Heart right ventricle (tissue), 16 donors: Measurements from ENCODE around the gene FBXO24. TPM values are rescaled to one million over a fixed set of nuclear protein-coding genes. Genes with fewer than 3 reads are reported as not detected.

Experiments used
- ATAC-seq, 8 donors: fragments of 200-7000 bp; cut with Tn5 transposase; one replicate each; pipeline ENCODE4 v1.9.1; 2020; ENCODE audit warnings: mild to moderate bottlenecking in 8 of 8, moderate library complexity in 8 of 8, moderate number of reproducible peaks in 1 of 8
- DNase-seq, 2 donors: peaks; one replicate each; pipeline ENCODE4 v3.0.0-alpha.2; 2020
- H3K27ac ChIP-seq, 10 donors: fragments of 200-600 bp; sonication (generic) in 2 of 10; one replicate each; pipeline versions ENCODE4 v1.5.0 to v1.8.0; 2020 to 2022; ENCODE audit warnings: mild to moderate bottlenecking in 3 of 10
- H3K27me3 ChIP-seq, 7 donors: fragments of 200-600 bp; one replicate each; pipeline ENCODE4 v1.8.0; 2021 to 2022; ENCODE audit warnings: mild to moderate bottlenecking in 2 of 7
- H3K36me3 ChIP-seq, 9 donors: fragments of 200-600 bp; sonication (generic) in 1 of 9; one replicate each; pipeline versions ENCODE4 v1.5.0 to v1.8.0; 2020 to 2022; ENCODE audit warnings: mild to moderate bottlenecking in 2 of 9
- H3K4me1 ChIP-seq, 9 donors: fragments of 200-600 bp; sonication (generic) in 1 of 9; one replicate each; pipeline versions ENCODE4 v1.5.0 to v1.8.0; 2020 to 2022; ENCODE audit warnings: mild to moderate bottlenecking in 4 of 9
- H3K4me3 ChIP-seq, 10 donors: fragments of 200-600 bp; sonication (generic) in 2 of 10; one replicate each; pipeline versions ENCODE4 v1.5.0 to v1.8.0; 2020 to 2022; ENCODE audit warnings: mild to moderate bottlenecking in 7 of 10, moderate library complexity in 2 of 10
- H3K9me3 ChIP-seq, 11 donors: fragments of 200-600 bp in 10 of 11; sonication (generic) in 2 of 11; one replicate each; pipeline versions ENCODE4 v1.5.0 to v1.8.0; 2013 to 2022; ENCODE audit warnings: mild to moderate bottlenecking in 2 of 11, control low read depth in 1 of 11, moderate library complexity in 1 of 11
- WGBS, 2 donors: extraction: QIAGEN DNeasy Blood & Tissue Kit; methylation state at CpG; one replicate each; pipeline ENCODE4 v1.1.7; 2013; ENCODE audit warnings: inconsistent platforms in 1 of 2; 5-methylcytosine and 5-hydroxymethylcytosine counted together
- intact Hi-C, 10 donors: fragments of 100-400 bp; cut with DNase I; formaldehyde crosslinking; loops; one replicate each; pipeline versions ENCODE4 v1.11.1 to v1.14.2; 2022
- polyA plus RNA-seq, 2 donors: library from polyadenylated mRNA; stranded (reverse); fragments of 200-250 nt; gene quantifications; one replicate each; pipeline ENCODE4 v1.2.3, GENCODE V29; 2013
- total RNA-seq, 10 donors: library from RNA; stranded (reverse); fragmentation: NEBNext Ultra II Directional in 3 of 10; extraction: Animal tissue kit (Norgen Biotek cat#: 25700) in 3 of 10; gene quantifications; one replicate each; pipeline versions ENCODE4 v1.2.1 to v1.2.4, GENCODE V29; 2021 to 2023
- TF ChIP-seq, protein P1 (sequence below), 9 donors: fragments of 200-600 bp; sonication (generic) in 2 of 9; IDR thresholded peaks; one replicate each; pipeline versions ENCODE4 v1.5.0 to v1.8.0; 2021 to 2022; ENCODE audit warnings: antibody characterized with exemption in 9 of 9, mild to moderate bottlenecking in 5 of 9, moderate library complexity in 1 of 9
- donor health status: Arrhythmogenic right ventricular cardiomyopathy.
- donor health status: ischemic (EF 13 %, LVEDD 7.1; RV severe dilation, severe dysfunction).
- donor health status: healthy with polysubstance abuse.
- donor health status: DM: no; HTN: yes; CAD: no.
- donor health status: DM: no; HTN: no; CAD: no.
- donor health status: ischemic (EF 25% LVEDD 6.9; RV normal size, moderate dysfunction).
- donor health status: ischemic (EF 25% LVEDD 5.7; RV mildly dilated, moderate dysfunction).
- donor health status: healthy.
- donor health status: DM: yes; HTN: yes; CAD: no.
- donor health status: Ischemic cardiomyopathy.
- donor health status: ischemic (EF 35%, LVEDD 5.7; RV mildly dilated, moderate dysfunction).
- donor health status: nonischemic (EF 11% LVEDD 7.7; RV severe dilation, severe dysfunction).
- donor health status: DM: yes; HTN: yes; CAD: no.
- donor health status: PGD.
- donor health status: ischemic (EF 29% LVEDD 5.4; RV normal size, mild dysfunction).
- donor health status: nonischemic (EF 23%, LVEDD 6.1; RV moderate dilation, normal function).

Gene FBXO24
- total and polyA plus RNA-seq, 12 donors: 0.15 to 0.73 (median 0.40) TPM; not detected in 2

DNA sequence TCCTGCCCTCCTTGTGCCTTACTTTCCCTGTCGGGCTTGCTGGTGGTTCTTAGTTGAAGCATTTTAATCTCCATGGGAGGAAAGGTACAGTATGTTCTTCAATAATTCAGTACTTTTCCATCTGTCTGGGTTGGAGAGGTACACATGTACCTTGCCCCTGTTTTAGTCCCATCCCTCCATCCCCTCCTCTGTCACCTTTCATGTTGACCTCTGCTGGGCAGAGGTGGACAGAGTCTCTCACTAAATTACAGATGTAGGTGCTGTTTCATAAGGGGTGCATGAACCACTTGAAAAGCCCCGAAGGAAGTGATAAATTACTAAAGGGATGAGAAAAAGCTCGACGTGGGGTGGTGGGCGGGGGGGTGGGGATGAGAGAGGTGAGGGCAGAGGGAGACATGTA lies 41.7 kb upstream of the FBXO24 start:
- Histone ChIP-seq H3K4me3 (no peak overlapping the region), H3K27ac (peak overlapping the region; percentile 63 to 94 (median 88)), H3K4me1 (peaks cover 29 to 74% (median 64%) of the 10 kb centered on the region in 9 donors), H3K36me3 (peaks cover 0 to 7% (median 0%) of the 10 kb centered on the region in 9 donors), H3K9me3 (no peaks in the 10 kb centered on the region), H3K27me3 (no peaks in the 10 kb centered on the region)
- intact Hi-C loops: no loop called here
- WGBS, 2 donors: 36 to 38% methylated on average over 5 of the region's 5 CpGs
- no peak for DNase-seq
- no peak for ATAC-seq
- TF ChIP-seq, protein P1, sequence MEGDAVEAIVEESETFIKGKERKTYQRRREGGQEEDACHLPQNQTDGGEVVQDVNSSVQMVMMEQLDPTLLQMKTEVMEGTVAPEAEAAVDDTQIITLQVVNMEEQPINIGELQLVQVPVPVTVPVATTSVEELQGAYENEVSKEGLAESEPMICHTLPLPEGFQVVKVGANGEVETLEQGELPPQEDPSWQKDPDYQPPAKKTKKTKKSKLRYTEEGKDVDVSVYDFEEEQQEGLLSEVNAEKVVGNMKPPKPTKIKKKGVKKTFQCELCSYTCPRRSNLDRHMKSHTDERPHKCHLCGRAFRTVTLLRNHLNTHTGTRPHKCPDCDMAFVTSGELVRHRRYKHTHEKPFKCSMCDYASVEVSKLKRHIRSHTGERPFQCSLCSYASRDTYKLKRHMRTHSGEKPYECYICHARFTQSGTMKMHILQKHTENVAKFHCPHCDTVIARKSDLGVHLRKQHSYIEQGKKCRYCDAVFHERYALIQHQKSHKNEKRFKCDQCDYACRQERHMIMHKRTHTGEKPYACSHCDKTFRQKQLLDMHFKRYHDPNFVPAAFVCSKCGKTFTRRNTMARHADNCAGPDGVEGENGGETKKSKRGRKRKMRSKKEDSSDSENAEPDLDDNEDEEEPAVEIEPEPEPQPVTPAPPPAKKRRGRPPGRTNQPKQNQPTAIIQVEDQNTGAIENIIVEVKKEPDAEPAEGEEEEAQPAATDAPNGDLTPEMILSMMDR (IDR thresholded peaks at IDR 0.05): no peak

- no peaks in the 10 kb centered on the region for H3K27me3 ChIP-seq
- 6 to 22% methylated on average over 1 of the region's 1 CpG for WGBS, 2 donors
- peaks cover 25 to 76% (median 59%) of the 10 kb centered on the region in 9 donors for H3K4me1 ChIP-seq
- peaks cover 0 to 13% (median 0%) of the 10 kb centered on the region in 9 donors for H3K36me3 ChIP-seq
- H3K4me3 ChIP-seq: peak overlapping the region in 1 of 10 donors; percentile 0
- TF ChIP-seq, protein P1 (IDR thresholded peaks at IDR 0.05): no peak
- no peaks in the 10 kb centered on the region for H3K9me3 ChIP-seq
- DNase-seq (no peak), ATAC-seq (peak in 2 of 8 donors; percentile 1 to 16)
- peak overlapping the region; percentile 63 to 94 (median 88) for H3K27ac ChIP-seq
- intact Hi-C loops: loop anchor here in 2 of 10 donors (5.0 kb wide), 2 partner anchors 63 to 68 kb away; partner anchors contain the start of genes NYAP1 (in 1 of the 2) and TSC22D4 (in 1 of the 2)
These were observed 41.2 kb upstream of the FBXO24 start for GRCh38 chr7:100544967-100545359.

- Histone ChIP-seq H3K4me3 (peak overlapping the region in 1 of 10 donors; percentile 0), H3K27me3 (no peaks in the 10 kb centered on the region), H3K4me1 (peaks cover 23 to 75% (median 53%) of the 10 kb centered on the region in 9 donors), H3K27ac (peak overlapping the region; percentile 63 to 94 (median 88)), H3K36me3 (peaks cover 0 to 18% (median 0%) of the 10 kb centered on the region in 9 donors), H3K9me3 (no peaks in the 10 kb centered on the region)
- 27 to 34% methylated on average over 3 of the region's 3 CpGs for WGBS, 2 donors
- ATAC-seq: peak; percentile 50 to 89 (median 78)
- intact Hi-C loops: loop anchor here in 2 of 10 donors (5.0 kb wide), 2 partner anchors 63 to 68 kb away; partner anchors contain the start of genes NYAP1 (in 1 of the 2) and TSC22D4 (in 1 of the 2)
- peak in 1 of 2 donors; percentile 40 for DNase-seq
- TF ChIP-seq, protein P1 (IDR thresholded peaks at IDR 0.05): peak in 1 of 9 donors; percentile 11
These were observed 40.6 kb upstream of the FBXO24 start for GRCh38 chr7:100545360-100546128.

DNA sequence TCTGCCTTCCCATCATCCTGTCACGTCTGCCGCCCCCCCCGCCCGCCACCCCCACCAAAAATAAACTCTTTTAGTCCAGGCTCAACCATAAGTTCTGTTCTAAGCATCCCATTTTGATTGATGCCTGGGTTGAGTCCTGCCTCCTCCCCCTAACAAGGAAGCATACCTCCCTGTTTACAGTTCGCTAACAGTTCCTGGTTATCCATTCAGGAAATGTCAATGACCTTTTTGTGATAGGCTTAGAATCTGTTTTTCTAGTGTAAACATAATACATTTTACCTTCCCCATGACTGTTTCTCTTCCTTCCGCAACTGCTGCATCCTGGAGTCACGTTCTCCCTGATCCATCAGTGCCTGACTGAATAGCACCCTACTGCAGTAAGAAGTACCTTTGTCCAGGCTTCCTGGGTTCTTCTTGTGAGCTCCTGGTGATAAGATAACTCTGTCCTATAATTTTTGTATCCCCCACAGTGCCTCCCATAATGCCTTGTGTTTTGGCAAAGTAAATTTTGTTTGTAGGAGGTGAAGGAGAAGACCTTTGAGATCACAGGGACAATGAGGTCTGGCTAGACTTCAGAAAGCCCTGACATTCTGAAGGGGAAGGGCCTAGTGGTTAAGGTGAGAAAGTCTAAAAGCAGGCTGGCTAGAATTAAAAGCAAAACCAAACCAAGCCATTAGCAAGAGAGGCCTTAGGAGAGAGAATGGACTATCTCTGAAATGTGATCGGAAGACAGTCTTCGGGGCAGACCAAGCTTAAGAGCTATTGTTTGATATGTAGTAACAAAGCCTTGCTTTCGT lies 39.8 kb upstream of the FBXO24 start:
- Histone ChIP-seq H3K4me1 (peaks cover 23 to 75% (median 52%) of the 10 kb centered on the region in 9 donors), H3K4me3 (peak overlapping the region in 1 of 10 donors; percentile 4)
- WGBS, 2 donors: 42 to 52% methylated on average over 10 of the region's 10 CpGs

More for the DNA sequence above, 39.8 kb upstream of the FBXO24 start:
- TF ChIP-seq, protein P1 (IDR thresholded peaks at IDR 0.05): no peak
- H3K9me3 ChIP-seq: no peaks in the 10 kb centered on the region
- DNase-seq (no peak), ATAC-seq (peak in 7 of 8 donors; percentile 7 to 41 (median 24))
- H3K36me3 ChIP-seq: peaks cover 0 to 25% (median 0%) of the 10 kb centered on the region in 9 donors
- intact Hi-C loops: loop anchor here in 2 of 10 donors (5.0 kb wide), 2 partner anchors 64 to 69 kb away; partner anchors contain the start of genes NYAP1 (in 1 of the 2) and TSC22D4 (in 1 of the 2)
- peak overlapping the region; percentile 63 to 94 (median 88) for H3K27ac ChIP-seq
- no peaks in the 10 kb centered on the region for H3K27me3 ChIP-seq
